Measurements from ENCODE around the gene RPL26. TPM values are rescaled to one million over a fixed set of nuclear protein-coding genes. Genes with fewer than 3 reads are reported as not detected.
A peak's percentile ranks its signal among the peaks of the same experiment; 100 is the strongest.

Gene RPL26
- total RNA-seq, 1 experiment from 2014 or later: 3,963 TPM

DNA sequence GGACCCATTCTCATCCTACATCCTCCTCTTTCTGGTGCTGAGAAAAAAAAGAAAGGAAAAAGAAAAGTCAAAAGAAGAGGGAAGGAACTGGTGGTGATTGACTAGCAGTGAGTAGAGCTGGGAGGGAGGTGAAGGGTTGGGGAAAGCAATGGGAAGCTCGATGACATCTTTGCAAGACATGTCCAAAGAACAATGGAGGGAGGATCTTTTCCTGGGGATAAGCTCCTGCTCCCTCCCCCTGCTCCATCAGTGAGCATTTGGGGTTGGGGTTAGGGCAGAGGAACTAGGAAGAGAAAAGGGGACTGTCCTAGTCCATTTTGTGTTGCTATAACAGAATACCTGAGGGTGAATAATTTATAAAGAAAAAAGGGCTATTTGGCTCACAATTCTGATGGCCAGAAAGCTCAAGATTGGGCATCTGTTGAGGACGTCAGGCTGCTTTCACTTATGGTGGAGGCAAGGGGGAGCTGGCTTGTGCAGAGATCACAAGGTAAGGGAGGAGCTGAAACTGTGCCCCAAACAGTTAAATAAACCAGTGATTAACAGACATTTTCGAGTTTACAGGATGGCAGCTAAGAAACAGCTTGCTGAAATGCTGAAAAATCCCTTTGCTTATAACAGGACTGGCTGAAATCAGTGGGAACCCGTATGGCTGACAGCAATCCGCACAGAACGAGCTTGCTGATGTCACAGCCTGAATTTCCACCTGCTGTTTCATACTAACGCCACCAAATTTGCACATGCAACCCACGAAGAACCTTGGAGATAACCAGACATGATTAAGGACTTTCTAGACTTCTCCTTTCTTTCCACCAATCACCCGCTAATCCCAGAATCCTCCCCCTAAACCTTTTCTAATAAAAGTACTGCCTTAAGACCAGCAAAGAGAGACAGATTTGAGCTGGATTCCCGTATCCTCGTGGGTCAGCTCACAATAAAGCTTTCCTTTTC lies 44.9 kb downstream of the RPL26 start:
- DNase-seq (ENCODE audit: low spot score): peak; percentile 48
- in situ Hi-C loops (cut with HindIII; ENCODE audit: low sequenced_read_pairs): no loop called here

DNA sequence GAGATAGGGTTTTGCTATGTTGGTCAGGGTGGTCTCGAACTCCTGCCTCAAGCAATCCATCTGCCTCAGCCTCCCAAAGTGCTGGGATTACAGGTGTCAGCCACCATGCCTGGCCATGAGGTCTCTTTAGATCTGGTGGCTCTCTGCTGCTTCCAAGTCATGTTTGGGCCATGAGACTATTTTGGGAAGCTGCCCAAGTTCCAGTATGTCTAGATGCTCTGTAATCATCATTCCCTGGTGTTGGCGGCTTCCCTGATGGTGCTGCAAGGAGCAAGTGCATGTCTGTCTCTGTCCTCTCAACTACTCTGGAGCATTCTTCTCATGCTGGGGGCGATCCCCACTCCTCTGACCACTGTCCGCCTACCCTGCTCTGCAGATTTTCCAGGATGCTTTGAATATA lies 49.7 kb downstream of the RPL26 start:
- in situ Hi-C loops (cut with HindIII; ENCODE audit: low sequenced_read_pairs): no loop called here
- no peak for DNase-seq (ENCODE audit: low spot score)

DNA sequence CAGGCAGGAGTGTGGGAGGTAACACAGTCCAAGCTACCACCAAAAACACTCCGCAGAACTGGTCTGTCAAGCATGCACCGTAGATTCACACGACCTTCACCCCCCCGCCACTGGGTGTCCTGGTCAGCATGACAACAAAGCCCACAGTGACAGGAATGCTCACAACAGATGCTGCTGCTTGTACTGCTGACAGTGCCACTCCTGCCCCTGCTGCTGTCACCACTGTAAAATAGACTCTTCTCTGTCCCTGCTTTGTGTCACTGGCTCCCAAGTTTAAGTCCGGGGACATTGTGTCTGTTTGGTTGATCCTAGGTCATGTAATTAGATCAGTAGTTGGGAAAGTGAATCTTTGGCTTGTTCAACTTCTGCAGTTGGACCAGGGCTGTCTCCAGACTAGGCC lies 50.3 kb downstream of the RPL26 start:
- DNase-seq (ENCODE audit: low spot score): no peak
- in situ Hi-C loops (cut with HindIII; ENCODE audit: low sequenced_read_pairs): no loop called here

GRCh38 chr17:8332128-8332527 lies 50.9 kb downstream of the RPL26 start:
- DNase-seq (ENCODE audit: low spot score): no peak
- in situ Hi-C loops (cut with HindIII; ENCODE audit: low sequenced_read_pairs): no loop called here

Other genes starting within 250 kb of the RPL26 start
- gene PER1, start 230.8 kb downstream of the RPL26 start, total RNA-seq (2014; rRNA removed; shearing (Covaris generic)): 29.0 and 34.0 TPM in 2 replicates
- gene VAMP2, start 220.2 kb downstream of the RPL26 start, total RNA-seq (2014; rRNA removed; shearing (Covaris generic)): 1.0 and 1.4 TPM in 2 replicates
- gene TMEM107, start 206.8 kb downstream of the RPL26 start, total RNA-seq (2014; rRNA removed; shearing (Covaris generic)): 37.8 and 60.6 TPM in 2 replicates
- gene BORCS6, start 193.0 kb downstream of the RPL26 start, total RNA-seq (2014; rRNA removed; shearing (Covaris generic)): 24.3 and 25.6 TPM in 2 replicates
- 162 and 166 TPM in 2 replicates for gene AURKB, start 172.6 kb downstream of the RPL26 start, total RNA-seq (2014; rRNA removed; shearing (Covaris generic))
- 15.0 and 22.9 TPM in 2 replicates for gene CTC1, start 135.1 kb downstream of the RPL26 start, total RNA-seq (2014; rRNA removed; shearing (Covaris generic))
- 133 and 173 TPM in 2 replicates for gene PFAS, start 133.9 kb downstream of the RPL26 start, total RNA-seq (2014; rRNA removed; shearing (Covaris generic))
- 54.4 and 65.3 TPM in 2 replicates for gene RANGRF, start 94.5 kb downstream of the RPL26 start, total RNA-seq (2014; rRNA removed; shearing (Covaris generic))
- gene SLC25A35, start 87.8 kb downstream of the RPL26 start, total RNA-seq (2014; rRNA removed; shearing (Covaris generic)): 0.68 and 1.7 TPM in 2 replicates
- 4.6 and 5.6 TPM in 2 replicates for gene ARHGEF15, start 73.0 kb downstream of the RPL26 start, total RNA-seq (2014; rRNA removed; shearing (Covaris generic))
- gene ODF4, start 43.4 kb downstream of the RPL26 start, total RNA-seq (2014; rRNA removed; shearing (Covaris generic)): not detected in 2 replicates
- gene RNF222, start 14.6 kb upstream of the RPL26 start, total RNA-seq (2014; rRNA removed; shearing (Covaris generic)): 0.03 TPM in 1 of 2 replicates, not detected in the other
- 22.3 and 33.4 TPM in 2 replicates for gene NDEL1, start 52.7 kb upstream of the RPL26 start, total RNA-seq (2014; rRNA removed; shearing (Covaris generic))
- gene MYH10, start 247.5 kb upstream of the RPL26 start, total RNA-seq (2014; rRNA removed; shearing (Covaris generic)): 57.8 and 147 TPM in 2 replicates